ENCODE results near the gene IQGAP2. TPM values are rescaled to one million over a fixed set of nuclear protein-coding genes. Genes with fewer than 3 reads are reported as not detected.

Gene IQGAP2
- total RNA-seq, 1 donor from 2014 or later, result 14.2 TPM

DNA sequence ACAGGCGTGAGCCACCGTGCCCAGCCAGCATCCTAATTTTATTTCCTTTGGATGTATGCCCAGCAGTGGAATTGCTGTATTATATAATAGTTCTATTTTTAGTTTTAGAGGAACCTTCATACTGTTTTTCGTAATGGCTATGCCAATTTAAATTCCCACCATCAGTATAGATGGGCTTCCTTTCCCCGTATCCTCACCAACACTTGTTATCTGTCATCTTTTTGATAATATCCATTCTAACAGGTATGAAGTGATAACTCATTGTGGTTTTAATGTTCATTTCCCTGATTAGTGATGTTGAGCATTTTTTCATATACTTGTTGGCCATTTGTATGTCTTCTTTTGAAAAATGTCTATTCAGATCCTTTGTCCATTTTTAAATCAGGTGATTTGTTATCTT is 325.9 kb downstream of the IQGAP2 start:
- no peak for DNase-seq (ENCODE audit: low read depth, low spot score)

DNA sequence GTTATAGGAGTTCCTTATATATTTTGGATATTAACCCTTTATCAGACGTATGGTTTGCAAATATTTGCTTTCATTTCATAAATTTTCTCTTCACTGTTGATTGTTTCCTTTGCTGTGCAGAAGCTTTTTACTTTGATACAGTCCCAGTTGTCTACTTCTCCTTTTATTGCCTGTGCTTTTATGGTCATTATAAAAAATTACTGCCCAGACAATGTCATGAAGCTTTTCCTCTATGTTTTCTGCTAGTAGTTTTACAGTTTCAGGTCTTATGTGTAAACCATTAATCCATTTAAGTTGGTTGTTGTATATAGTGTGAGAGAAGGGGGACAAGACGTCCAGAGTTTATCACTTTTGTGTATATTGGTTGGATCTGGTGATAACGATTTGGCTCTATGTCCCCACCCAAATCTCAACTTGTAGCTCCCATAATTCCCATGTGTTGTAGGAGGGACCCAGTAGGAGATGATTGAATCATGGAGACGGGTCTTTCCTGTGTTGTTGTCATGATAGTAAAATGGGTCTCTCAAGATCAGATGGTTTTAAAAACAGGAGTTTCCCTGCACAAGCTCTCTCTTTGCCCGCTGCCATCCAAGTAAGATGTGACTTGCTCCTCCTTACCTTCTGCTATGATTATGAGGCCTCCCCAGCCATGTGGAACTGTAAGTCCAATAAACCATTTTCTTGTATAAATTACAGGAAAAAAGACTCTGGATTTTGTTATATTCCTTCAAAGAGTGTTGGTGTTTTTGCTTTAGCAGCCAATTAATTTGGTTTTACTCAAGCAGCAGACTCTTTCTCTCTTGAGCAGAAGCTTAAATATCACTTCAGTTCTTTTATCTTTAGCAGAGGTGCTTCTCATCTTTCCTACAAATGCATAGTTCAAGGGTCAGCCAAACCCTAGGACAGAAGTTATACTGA is 326.5 kb downstream of the IQGAP2 start:
- Mint-ChIP-seq H3K4me3 (no peak overlapping the region), H3K9me3 (peaks cover 19% of the 10 kb centered on the region), H3K27me3 (ENCODE audit: low read depth) (no peaks in the 10 kb centered on the region), H3K36me3 (ENCODE audit: low read depth) (peaks cover 60% of the 10 kb centered on the region), H3K27ac (ENCODE audit: unreplicated experiment) (no peak overlapping the region), H3K4me1 (peaks cover 4% of the 10 kb centered on the region)
- TF ChIP-seq, protein P1, sequence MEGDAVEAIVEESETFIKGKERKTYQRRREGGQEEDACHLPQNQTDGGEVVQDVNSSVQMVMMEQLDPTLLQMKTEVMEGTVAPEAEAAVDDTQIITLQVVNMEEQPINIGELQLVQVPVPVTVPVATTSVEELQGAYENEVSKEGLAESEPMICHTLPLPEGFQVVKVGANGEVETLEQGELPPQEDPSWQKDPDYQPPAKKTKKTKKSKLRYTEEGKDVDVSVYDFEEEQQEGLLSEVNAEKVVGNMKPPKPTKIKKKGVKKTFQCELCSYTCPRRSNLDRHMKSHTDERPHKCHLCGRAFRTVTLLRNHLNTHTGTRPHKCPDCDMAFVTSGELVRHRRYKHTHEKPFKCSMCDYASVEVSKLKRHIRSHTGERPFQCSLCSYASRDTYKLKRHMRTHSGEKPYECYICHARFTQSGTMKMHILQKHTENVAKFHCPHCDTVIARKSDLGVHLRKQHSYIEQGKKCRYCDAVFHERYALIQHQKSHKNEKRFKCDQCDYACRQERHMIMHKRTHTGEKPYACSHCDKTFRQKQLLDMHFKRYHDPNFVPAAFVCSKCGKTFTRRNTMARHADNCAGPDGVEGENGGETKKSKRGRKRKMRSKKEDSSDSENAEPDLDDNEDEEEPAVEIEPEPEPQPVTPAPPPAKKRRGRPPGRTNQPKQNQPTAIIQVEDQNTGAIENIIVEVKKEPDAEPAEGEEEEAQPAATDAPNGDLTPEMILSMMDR (conservative IDR thresholded peaks at IDR 0.05), result no peak
- no peak for DNase-seq (ENCODE audit: low read depth, low spot score)

More for the DNA sequence above, 325.9 kb downstream of the IQGAP2 start:
- TF ChIP-seq, protein P1 (conservative IDR thresholded peaks at IDR 0.05), result no peak
- Mint-ChIP-seq H3K4me1 (peaks cover 8% of the 10 kb centered on the region), H3K27me3 (ENCODE audit: low read depth) (no peaks in the 10 kb centered on the region), H3K27ac (ENCODE audit: unreplicated experiment) (no peak overlapping the region), H3K9me3 (peaks cover 19% of the 10 kb centered on the region), H3K36me3 (ENCODE audit: low read depth) (peaks cover 60% of the 10 kb centered on the region), H3K4me3 (no peak overlapping the region)

DNA sequence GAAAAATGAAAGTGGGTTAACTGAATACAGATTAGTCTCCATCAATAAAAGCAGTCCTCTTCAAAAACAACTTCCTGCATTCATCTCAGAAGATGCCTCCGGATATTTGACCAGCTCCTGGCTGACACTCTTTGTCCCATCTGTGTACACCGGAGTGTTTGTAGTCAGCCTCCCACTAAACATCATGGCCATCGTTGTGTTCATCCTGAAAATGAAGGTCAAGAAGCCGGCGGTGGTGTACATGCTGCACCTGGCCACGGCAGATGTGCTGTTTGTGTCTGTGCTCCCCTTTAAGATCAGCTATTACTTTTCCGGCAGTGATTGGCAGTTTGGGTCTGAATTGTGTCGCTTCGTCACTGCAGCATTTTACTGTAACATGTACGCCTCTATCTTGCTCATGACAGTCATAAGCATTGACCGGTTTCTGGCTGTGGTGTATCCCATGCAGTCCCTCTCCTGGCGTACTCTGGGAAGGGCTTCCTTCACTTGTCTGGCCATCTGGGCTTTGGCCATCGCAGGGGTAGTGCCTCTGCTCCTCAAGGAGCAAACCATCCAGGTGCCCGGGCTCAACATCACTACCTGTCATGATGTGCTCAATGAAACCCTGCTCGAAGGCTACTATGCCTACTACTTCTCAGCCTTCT is 329.4 kb downstream of the IQGAP2 start:
- H3K27ac Mint-ChIP-seq (ENCODE audit: unreplicated experiment), result no peak overlapping the region
- H3K9me3 Mint-ChIP-seq, result peaks cover 19% of the 10 kb centered on the region
- H3K4me3 Mint-ChIP-seq, result no peak overlapping the region
- no peaks in the 10 kb centered on the region for H3K27me3 Mint-ChIP-seq (ENCODE audit: low read depth)
- H3K36me3 Mint-ChIP-seq (ENCODE audit: low read depth), result peaks cover 46% of the 10 kb centered on the region
- TF ChIP-seq, protein P1 (conservative IDR thresholded peaks at IDR 0.05), result no peak
- no peak for DNase-seq (ENCODE audit: low read depth, low spot score)
- H3K4me1 Mint-ChIP-seq, result peaks cover 5% of the 10 kb centered on the region

DNA sequence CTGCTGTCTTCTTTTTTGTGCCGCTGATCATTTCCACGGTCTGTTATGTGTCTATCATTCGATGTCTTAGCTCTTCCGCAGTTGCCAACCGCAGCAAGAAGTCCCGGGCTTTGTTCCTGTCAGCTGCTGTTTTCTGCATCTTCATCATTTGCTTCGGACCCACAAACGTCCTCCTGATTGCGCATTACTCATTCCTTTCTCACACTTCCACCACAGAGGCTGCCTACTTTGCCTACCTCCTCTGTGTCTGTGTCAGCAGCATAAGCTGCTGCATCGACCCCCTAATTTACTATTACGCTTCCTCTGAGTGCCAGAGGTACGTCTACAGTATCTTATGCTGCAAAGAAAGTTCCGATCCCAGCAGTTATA is 329.9 kb downstream of the IQGAP2 start:
- no peaks in the 10 kb centered on the region for H3K27me3 Mint-ChIP-seq (ENCODE audit: low read depth)
- no peak overlapping the region for H3K4me3 Mint-ChIP-seq
- H3K9me3 Mint-ChIP-seq, result peaks cover 19% of the 10 kb centered on the region
- no peak for DNase-seq (ENCODE audit: low read depth, low spot score)
- H3K36me3 Mint-ChIP-seq (ENCODE audit: low read depth), result peaks cover 46% of the 10 kb centered on the region
- peaks cover 5% of the 10 kb centered on the region for H3K4me1 Mint-ChIP-seq
- TF ChIP-seq, protein P1 (conservative IDR thresholded peaks at IDR 0.05), result no peak
- no peak overlapping the region for H3K27ac Mint-ChIP-seq (ENCODE audit: unreplicated experiment)

DNA sequence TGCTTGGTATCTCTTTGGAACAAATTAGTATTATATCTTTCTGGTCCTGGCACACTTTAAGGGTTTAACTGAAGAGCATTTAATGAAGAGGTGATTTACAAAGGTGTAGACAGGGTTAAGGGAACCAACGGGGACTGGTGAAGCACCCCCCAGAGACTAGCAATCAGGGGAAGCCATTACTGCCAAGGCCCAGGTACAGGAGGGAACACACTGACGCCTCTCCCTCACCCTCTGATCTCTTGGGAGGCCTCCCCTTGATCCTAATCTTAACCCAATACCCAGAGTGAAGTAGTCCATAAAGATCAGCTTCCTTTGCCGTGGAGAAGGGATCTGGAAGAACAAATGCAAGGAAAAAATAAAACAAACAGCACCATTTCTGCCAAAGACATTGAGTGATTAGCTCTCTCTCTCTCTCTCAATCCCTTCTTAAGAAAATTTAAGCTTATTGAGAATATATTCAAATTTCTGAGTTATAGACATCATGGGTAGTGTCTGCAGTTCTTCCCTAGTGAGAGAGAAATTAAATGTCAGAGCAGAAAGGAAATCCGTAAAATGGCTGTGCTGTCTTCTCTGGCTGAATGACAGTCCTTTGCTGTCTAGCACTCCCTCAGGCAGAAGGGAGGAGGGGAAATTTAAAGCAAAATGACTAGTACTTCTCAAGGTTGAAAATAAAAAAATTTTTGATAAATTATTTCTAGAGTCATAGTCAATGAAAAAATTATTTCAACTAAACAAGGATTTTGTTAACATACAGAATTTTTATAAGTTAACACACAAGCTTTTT is 332.9 kb downstream of the IQGAP2 start:
- H3K4me3 Mint-ChIP-seq, result no peak overlapping the region
- H3K9me3 Mint-ChIP-seq, result no peaks in the 10 kb centered on the region
- H3K27me3 Mint-ChIP-seq (ENCODE audit: low read depth), result no peaks in the 10 kb centered on the region
- no peak for DNase-seq (ENCODE audit: low read depth, low spot score)
- TF ChIP-seq, protein P1 (conservative IDR thresholded peaks at IDR 0.05), result no peak
- peaks cover 22% of the 10 kb centered on the region for H3K36me3 Mint-ChIP-seq (ENCODE audit: low read depth)
- H3K4me1 Mint-ChIP-seq, result peaks cover 5% of the 10 kb centered on the region
- no peak overlapping the region for H3K27ac Mint-ChIP-seq (ENCODE audit: unreplicated experiment)

All from neural crest cell (in vitro differentiated cells).